Activated CD8-positive, alpha-beta memory T cell treated with anti-CD3 and anti-CD28 coated beads, Interleukin-2, amount 50 U/mL, for 48 hours (primary cell): ENCODE measurements around the gene DCAF5.
A peak's percentile ranks its signal among the peaks of the same experiment; 100 is the strongest.

Source experiments
- DNase-seq: peaks from one replicate; pipeline ENCODE4 v3.0.0-alpha.2; 2020

The DCAF5 gene

DNA sequence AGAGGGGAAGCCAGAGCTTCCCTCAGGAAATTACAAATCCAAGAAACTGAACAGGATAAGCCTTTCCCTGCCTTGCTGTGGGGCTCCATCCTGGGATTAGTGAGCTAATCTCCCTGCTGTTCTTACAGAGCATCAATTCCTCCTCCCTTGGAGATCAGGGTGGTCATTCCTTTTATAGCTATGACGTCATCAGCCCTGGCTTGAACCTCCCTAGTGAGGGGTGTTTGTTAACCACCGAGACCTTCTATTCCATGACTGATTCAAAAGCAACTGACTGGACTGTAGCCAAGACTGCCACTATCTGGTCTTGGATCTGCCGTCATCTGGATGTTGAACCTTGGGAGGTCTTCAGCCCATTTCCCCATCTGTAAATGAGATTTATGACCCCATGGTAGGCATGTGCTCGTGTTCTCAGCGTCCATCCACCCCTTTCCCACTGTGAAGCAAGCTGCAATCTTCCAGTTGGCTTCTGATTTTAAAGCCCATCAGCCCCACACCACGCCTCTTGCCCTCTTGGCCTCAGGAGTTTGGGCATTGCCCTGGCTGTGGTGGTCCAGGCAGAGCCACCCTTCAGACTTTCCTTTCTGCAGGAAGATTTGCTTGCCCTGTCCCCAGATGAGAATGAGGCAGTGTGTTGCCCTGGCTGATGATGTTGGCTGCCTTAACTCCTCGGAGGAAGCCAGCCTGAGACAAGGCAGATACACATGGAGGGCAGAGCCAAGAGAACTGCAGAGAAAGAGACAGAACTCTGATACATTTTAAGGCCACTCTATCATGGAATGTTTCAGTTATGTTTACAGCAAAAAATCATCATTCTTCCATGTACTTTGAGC is 114.2 kb downstream of the DCAF5 start:
- no peak for DNase-seq

- DNase-seq, result no peak
Measured at GRCh38 chr14:69037790-69038454, 115.0 kb downstream of the DCAF5 start.

DNA sequence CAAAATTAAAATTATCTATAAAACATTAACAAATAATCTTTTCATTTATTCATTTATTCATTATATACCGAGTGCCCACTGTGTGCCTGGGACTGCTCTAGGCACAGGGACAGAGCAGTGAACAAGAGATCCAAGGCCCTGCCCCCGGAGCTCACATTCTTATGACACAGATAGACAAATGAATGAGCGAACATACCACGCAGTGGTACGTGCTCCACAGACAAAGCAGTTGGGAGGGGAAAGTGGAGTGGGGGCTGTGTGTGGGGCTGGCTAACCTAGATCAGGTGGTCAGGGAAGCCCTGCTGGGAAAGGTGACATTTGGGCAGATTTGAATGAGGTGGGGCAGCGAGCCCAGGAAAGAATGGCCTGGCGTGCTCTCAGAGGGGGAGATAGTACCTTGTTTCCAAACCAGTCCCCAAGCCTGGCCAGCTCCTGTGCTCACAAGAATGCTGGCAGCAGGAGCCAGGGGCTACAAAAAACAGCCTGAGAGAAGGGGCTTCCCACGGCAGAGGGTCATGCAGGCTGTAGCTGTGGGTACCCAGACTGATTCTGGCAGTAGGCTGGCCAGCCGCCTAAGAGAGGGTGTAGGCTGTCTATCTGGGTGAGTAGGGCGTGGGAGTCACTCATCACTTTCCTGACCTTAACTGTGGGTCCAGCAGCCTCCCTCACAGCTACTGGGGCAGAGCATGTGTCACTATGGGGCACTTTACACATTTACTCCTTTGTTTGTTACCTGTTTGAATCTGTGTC is 116.0 kb downstream of the DCAF5 start:
- no peak for DNase-seq

DNA sequence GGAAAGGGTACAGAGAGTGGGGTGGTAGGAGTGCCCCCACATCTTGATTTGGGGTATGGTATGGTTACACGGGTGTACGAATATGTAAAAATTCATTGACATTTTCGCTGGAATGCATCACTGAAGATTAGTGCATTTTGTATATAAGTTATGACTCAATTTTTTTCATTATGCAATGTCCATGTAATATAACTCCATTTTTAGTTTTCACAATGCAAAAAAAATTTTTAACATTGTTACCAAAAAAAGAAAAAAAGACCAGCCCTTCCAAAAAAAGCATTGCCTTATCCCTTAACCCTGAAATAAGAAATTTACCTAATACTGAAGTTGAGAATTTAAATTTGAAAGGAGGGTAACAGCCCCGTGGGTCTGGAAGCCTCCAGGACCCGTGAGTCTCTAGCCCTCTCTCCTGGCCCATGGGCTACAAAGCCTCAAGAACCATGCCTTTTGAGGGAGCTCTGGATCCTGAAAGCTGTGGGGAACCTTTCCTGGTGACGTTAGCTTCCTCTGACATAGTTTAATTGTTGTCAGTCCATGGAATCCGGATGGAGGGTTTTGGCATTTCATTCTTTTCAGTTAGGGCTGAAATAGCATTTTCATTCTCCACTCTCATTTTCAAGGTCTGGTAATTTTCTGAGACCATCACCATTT is 118.2 kb downstream of the DCAF5 start:
- DNase-seq, result no peak

DNA sequence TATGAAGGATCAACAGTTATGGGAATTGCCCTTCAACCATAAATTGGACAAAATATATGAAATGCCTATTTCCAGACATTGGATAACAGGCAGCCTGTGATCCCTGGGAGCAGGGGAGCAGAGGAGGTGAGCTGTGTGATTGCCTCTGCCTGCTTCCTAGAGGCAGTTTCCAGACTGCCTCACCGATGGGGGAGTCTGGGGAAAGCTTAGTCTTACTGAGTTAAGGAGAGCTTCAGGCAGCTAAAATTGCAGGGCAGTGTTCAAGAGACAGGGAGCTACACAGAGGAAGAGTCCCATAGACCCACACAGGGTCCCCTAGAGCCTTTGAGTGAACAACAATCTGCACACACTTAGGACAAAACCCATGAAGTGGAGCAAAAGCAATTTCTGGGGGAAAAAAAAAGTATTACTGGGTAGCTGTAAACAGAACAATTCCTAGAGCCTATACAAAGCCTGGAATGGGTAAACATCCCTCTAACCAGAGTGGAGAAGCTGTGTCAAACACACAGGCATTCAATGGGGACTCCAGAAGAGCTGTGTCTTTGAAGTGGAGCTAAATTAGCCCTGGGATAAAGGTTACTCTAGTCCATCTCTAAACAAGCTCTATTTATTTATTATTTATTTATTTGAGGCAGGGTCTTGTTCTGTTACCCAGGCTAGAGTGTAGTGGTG is 125.5 kb downstream of the DCAF5 start:
- peak; percentile 23 for DNase-seq

DNA sequence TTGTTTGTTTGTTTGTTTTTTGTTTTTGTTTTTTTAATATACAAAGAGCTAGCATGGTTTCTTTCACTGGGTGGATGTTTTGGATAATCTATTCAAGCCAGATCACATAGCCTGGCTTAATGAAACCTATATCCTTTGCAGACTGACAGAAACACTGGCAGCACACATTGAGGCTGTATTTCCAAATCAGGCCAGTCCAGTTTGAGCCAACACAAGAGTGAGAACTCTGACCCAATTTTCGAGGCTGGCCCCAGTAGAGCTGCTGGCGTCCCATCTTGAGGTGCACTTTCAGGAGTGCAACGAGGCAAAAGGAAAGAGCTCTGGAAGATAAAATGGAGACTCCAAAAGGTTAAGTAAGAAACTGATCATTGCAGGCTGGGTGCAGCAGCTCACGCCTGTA is 129.9 kb downstream of the DCAF5 start:
- peak; percentile 4 for DNase-seq

- peak; percentile 20 for DNase-seq
Measured at GRCh38 chr14:69022093-69022492, 130.8 kb downstream of the DCAF5 start.

DNA sequence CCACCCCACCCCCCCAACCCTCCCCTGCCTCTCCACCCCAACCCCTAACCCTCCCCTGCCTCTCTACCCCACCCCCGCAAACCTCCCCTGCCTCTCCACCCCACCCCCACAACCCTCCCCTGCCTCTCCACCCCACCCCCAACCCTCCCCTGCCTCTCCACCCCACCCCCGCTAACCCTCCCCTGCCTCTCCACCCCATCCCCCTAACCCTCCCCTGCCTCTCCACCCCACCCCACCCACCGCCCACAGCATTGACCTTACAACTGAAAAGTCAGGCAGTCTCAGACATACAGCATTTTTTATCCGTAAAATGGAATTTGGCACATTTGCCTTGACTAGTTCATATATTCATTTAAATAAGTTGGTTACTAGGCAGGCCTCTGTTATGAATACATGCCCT is 135.2 kb downstream of the DCAF5 start:
- DNase-seq, result no peak

DNA sequence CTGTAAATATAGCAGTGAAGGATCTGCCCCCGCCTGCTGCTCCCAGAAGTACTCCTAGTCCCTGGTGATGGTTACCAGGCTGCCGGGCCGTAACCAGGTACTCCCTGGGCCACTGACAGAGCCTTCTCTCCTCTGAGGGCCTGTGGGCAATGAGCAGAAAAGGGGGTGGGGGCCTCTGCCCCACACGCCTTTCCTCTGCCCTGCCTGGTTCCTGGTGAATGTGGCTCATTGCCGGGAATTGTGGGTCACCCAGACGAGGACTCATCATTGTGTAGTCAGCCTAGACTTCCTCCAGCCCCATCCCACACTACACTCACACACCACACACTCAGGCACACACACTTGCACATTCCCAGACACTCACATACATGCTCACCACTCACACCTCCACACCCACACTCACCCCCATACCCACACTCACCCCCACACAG is 138.1 kb downstream of the DCAF5 start:
- no peak for DNase-seq

- no peak for DNase-seq
Measured at GRCh38 chr14:69013943-69014782, 138.8 kb downstream of the DCAF5 start.

DNA sequence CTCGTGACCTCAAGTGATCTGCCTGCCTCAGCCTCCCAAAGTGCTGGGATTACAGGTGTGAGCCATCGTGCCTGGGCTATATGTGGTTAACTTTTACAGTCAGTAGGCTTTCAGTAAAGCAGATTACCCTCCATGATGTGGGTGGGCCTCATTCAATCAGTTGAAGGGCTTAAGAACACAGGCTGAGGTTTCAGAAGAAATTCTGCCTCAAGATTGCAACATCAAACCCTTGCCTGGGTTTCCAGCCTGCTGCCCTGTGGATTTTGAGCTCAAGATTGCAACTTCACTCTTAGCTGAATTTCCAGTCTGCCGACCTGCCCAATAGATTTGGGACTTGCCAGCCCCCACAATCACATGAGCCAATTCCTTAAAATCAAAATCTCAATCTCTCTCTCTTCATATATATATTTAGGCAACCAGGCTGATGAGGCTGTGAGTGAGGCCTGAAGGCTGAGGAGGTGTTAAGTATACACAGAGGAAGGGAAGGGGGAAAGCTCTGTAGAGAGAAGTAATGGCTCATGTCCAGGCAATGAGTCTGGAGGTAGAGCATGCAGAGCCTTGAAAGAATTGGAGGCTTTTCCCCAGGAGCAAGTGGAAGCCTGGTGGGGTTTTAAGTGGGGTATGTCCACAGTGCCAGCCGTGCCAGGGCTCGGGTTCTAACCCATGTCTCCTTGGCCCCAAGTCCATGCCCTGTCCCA is 140.5 kb downstream of the DCAF5 start:
- no peak for DNase-seq

- DNase-seq, result no peak
Measured at GRCh38 chr14:69010648-69011047, 142.3 kb downstream of the DCAF5 start.

GRCh38 chr14:69008421-69008884 is 144.5 kb downstream of the DCAF5 start:
- no peak for DNase-seq

GRCh38 chr14:69006346-69006745 is 146.6 kb downstream of the DCAF5 start:
- DNase-seq, result no peak

- no peak for DNase-seq
Measured at GRCh38 chr14:69005432-69006148, 147.3 kb downstream of the DCAF5 start.

DNA sequence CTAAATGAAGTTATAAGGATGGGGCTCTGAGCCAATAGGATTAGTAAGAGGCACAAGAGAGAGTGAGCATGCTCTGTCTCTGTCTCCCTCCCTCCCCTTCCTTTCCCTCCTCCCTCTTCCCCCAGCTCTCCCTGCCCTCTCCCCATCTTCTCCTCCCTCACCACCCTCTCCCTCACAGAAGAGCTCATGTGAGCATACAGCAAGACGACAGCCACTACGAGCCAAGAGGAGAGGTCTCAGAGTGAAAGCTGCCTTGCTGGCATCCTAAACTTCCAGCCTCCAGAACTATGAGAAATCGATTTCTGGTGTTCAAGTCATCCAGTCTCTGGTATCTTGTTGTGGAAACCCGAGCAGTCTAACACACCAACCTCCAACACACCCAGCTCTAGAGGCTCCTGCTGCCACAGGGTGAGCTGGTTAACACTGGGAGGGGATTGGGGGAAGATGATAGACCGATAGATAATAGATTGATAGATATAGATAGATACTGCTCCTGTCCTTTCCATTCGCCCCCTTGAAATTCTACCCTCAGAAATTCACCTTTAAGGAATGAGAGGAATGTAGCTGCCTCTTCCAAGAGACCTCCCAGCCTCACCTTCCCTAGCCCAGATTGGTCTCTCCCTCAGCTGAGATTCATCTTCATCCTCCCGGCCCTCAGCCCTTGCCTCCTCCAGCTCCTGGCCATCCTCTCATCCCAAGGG is 148.0 kb downstream of the DCAF5 start:
- no peak for DNase-seq

DNA sequence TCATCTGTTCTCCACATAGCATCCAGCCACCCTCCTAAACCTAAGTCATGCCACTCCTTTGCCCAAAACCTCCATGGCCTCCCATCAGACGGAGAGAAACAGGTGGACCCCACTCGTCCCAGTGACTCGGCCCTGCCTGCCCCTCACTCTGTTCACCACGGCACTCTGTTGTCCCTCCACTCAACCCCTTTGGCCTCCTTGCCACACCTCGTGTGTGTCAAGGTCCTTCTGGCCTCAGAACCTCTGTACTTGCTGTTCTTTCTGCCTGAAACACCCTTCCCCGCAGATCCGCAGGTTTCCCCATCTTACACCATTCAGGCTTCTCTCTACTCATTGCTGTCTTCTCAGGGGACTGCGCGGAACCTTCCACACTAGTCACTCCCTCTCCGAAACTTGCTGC is 149.3 kb downstream of the DCAF5 start:
- DNase-seq, result no peak

GRCh38 chr14:69002069-69002468 is 150.8 kb downstream of the DCAF5 start:
- DNase-seq, result no peak

DNA sequence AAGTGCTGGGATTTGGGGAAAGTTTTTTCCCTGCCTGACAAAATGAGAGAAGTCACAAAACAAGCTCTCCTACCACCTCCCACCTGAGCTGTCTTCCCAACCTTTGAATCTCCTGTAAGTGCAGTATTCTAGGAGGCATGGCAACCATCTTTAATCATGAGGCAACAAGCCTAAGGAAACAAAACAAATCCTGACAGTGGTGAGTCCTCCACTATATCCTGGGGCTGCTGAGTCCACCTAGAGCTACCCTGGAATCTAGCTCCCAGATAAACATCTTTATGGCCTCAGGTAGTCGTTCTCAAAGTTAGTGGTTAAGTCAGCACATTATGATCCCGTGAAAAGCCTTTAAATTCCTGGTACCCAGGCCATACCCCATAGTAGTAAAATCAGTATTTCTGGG is 151.5 kb downstream of the DCAF5 start:
- DNase-seq, result no peak
